Adipocyte (in vitro differentiated cells): ENCODE results near the gene RWDD3.
A peak's percentile ranks its signal among the peaks of the same experiment; 100 is the strongest.

Experiments used
- DNase-seq: peaks from one replicate; pipeline ENCODE4 v3.0.0-alpha.2; 2015; ENCODE audit warnings: low read depth
- H3K27me3 ChIP-seq: replicated peaks from 2 replicates; pipeline ENCODE4 v1.7.0; 2013; ENCODE audit warnings: mild to moderate bottlenecking, low read length, moderate library complexity; ENCODE audit not compliant: control insufficient read depth, insufficient read depth
- H3K36me3 ChIP-seq: 2 replicates; pipeline ENCODE4 v1.7.0; 2013; ENCODE audit warnings: low read length, mild to moderate bottlenecking, moderate library complexity; ENCODE audit not compliant: control insufficient read depth, insufficient read depth, severe bottlenecking
- H3K4me1 ChIP-seq: 2 replicates; pipeline ENCODE4 v1.7.0; 2013; ENCODE audit warnings: mild to moderate bottlenecking, low read length, moderate library complexity; ENCODE audit not compliant: control insufficient read depth, insufficient read depth
- H3K4me3 ChIP-seq: 2 replicates; pipeline ENCODE4 v1.7.0; 2013; ENCODE audit warnings: mild to moderate bottlenecking, low read length, moderate library complexity
- H3K9ac ChIP-seq: 2 replicates; pipeline ENCODE4 v1.7.0; 2013; ENCODE audit warnings: mild to moderate bottlenecking, low read length, moderate library complexity
- H3K9me3 ChIP-seq: 2 replicates; pipeline ENCODE4 v1.7.0; 2013; ENCODE audit warnings: mild to moderate bottlenecking, low read length, moderate library complexity; ENCODE audit not compliant: control insufficient read depth

RWDD3 gene

GRCh38 chr1:95209291-95209690 lies 24.7 kb upstream of the RWDD3 start:
- no peak for DNase-seq

GRCh38 chr1:95216292-95216990 lies 17.6 kb upstream of the RWDD3 start:
- H3K36me3 ChIP-seq = no peaks in the 10 kb centered on the region
- no peaks in the 10 kb centered on the region for H3K27me3 ChIP-seq
- H3K9ac ChIP-seq = no peak overlapping the region
- no peaks in the 10 kb centered on the region for H3K9me3 ChIP-seq
- no peak for DNase-seq
- H3K4me3 ChIP-seq = no peak overlapping the region
- H3K4me1 ChIP-seq = no peaks in the 10 kb centered on the region

More at GRCh38 chr1:95209291-95209690, 24.7 kb upstream of the RWDD3 start:
- Histone ChIP-seq H3K4me1 (no peaks in the 10 kb centered on the region), H3K27me3 (no peaks in the 10 kb centered on the region), H3K9me3 (no peaks in the 10 kb centered on the region), H3K36me3 (no peaks in the 10 kb centered on the region), H3K4me3 (no peak overlapping the region), H3K9ac (no peak overlapping the region)

- Histone ChIP-seq H3K4me3 (no peak overlapping the region), H3K36me3 (no peaks in the 10 kb centered on the region), H3K9ac (no peak overlapping the region), H3K27me3 (no peaks in the 10 kb centered on the region), H3K9me3 (no peaks in the 10 kb centered on the region), H3K4me1 (no peaks in the 10 kb centered on the region)
- DNase-seq = no peak
Observed at GRCh38 chr1:95217371-95217770, 16.6 kb upstream of the RWDD3 start.

GRCh38 chr1:95219407-95219806 lies 14.6 kb upstream of the RWDD3 start:
- H3K36me3 ChIP-seq = no peaks in the 10 kb centered on the region
- H3K27me3 ChIP-seq = no peaks in the 10 kb centered on the region
- H3K9ac ChIP-seq = no peak overlapping the region
- peaks cover 16% of the 10 kb centered on the region for H3K4me1 ChIP-seq
- no peak overlapping the region for H3K4me3 ChIP-seq
- no peaks in the 10 kb centered on the region for H3K9me3 ChIP-seq
- no peak for DNase-seq

- H3K4me3 ChIP-seq = no peak overlapping the region
- no peaks in the 10 kb centered on the region for H3K9me3 ChIP-seq
- no peak overlapping the region for H3K9ac ChIP-seq
- H3K27me3 ChIP-seq = no peaks in the 10 kb centered on the region
- H3K4me1 ChIP-seq = peaks cover 17% of the 10 kb centered on the region
- no peaks in the 10 kb centered on the region for H3K36me3 ChIP-seq
- no peak for DNase-seq
Observed at GRCh38 chr1:95221306-95221705, 12.7 kb upstream of the RWDD3 start.

- H3K36me3 ChIP-seq = no peaks in the 10 kb centered on the region
- no peaks in the 10 kb centered on the region for H3K9me3 ChIP-seq
- H3K4me1 ChIP-seq = peaks cover 30% of the 10 kb centered on the region
- peak overlapping the region; percentile 12 for H3K9ac ChIP-seq
- H3K4me3 ChIP-seq = no peak overlapping the region
- no peaks in the 10 kb centered on the region for H3K27me3 ChIP-seq
- no peak for DNase-seq
Observed at GRCh38 chr1:95222629-95223028, 11.4 kb upstream of the RWDD3 start.

GRCh38 chr1:95223110-95223509 lies 10.9 kb upstream of the RWDD3 start:
- H3K9ac ChIP-seq = peak overlapping the region; percentile 37
- no peak overlapping the region for H3K4me3 ChIP-seq
- DNase-seq = peak; percentile 63
- H3K4me1 ChIP-seq = peaks cover 31% of the 10 kb centered on the region
- H3K27me3 ChIP-seq = no peaks in the 10 kb centered on the region
- H3K36me3 ChIP-seq = no peaks in the 10 kb centered on the region
- H3K9me3 ChIP-seq = no peaks in the 10 kb centered on the region

GRCh38 chr1:95226781-95227660 lies 7.0 kb upstream of the RWDD3 start:
- Histone ChIP-seq H3K9ac (peak overlapping the region; percentile 59), H3K4me3 (peak overlapping the region; percentile 50), H3K36me3 (no peaks in the 10 kb centered on the region), H3K9me3 (no peaks in the 10 kb centered on the region), H3K4me1 (peaks cover 31% of the 10 kb centered on the region), H3K27me3 (no peaks in the 10 kb centered on the region)
- no peak for DNase-seq

- Histone ChIP-seq H3K9ac (no peak overlapping the region), H3K4me1 (peaks cover 30% of the 10 kb centered on the region), H3K9me3 (no peaks in the 10 kb centered on the region), H3K4me3 (no peak overlapping the region), H3K27me3 (no peaks in the 10 kb centered on the region), H3K36me3 (no peaks in the 10 kb centered on the region)
- no peak for DNase-seq
Observed at GRCh38 chr1:95229037-95229436, 5.0 kb upstream of the RWDD3 start.

GRCh38 chr1:95229706-95230105 lies 4.3 kb upstream of the RWDD3 start:
- Histone ChIP-seq H3K36me3 (no peaks in the 10 kb centered on the region), H3K9ac (no peak overlapping the region), H3K27me3 (no peaks in the 10 kb centered on the region), H3K9me3 (no peaks in the 10 kb centered on the region), H3K4me3 (no peak overlapping the region), H3K4me1 (peaks cover 28% of the 10 kb centered on the region)
- DNase-seq = no peak

- H3K27me3 ChIP-seq = no peaks in the 10 kb centered on the region
- H3K9ac ChIP-seq = no peak overlapping the region
- H3K4me1 ChIP-seq = peaks cover 28% of the 10 kb centered on the region
- no peak overlapping the region for H3K4me3 ChIP-seq
- H3K9me3 ChIP-seq = no peaks in the 10 kb centered on the region
- H3K36me3 ChIP-seq = no peaks in the 10 kb centered on the region
- DNase-seq = no peak
Observed at GRCh38 chr1:95230256-95230655, 3.8 kb upstream of the RWDD3 start.
